GM10266 (cell line): ENCODE data around the gene VCX.

Experiments
- DNase-seq: peaks from one replicate; pipeline ENCODE4 v3.0.0; 2012; ENCODE audit errors: extremely low spot score
- CTCF ChIP-seq: IDR thresholded peaks from 2 replicates; pipeline ENCODE4 v1.5.1; 2012; ENCODE audit warnings: mild to moderate bottlenecking, low read depth; ENCODE audit not compliant: control insufficient read depth, insufficient read depth; ENCODE audit errors: missing control alignments

Gene VCX

GRCh38 chrX:7876957-7877356, 34.0 kb downstream of the VCX start:
- DNase-seq: no peak
- no peak for TF ChIP-seq CTCF

- TF ChIP-seq CTCF: no peak
These were observed 46.2 kb downstream of the VCX start for GRCh38 chrX:7889135-7889534.

GRCh38 chrX:7889680-7890079, 46.7 kb downstream of the VCX start:
- no peak for DNase-seq
- TF ChIP-seq CTCF: no peak

More at GRCh38 chrX:7889135-7889534, 46.2 kb downstream of the VCX start:
- DNase-seq: no peak

- no peak for TF ChIP-seq CTCF
- no peak for DNase-seq
These were observed 49.0 kb downstream of the VCX start for GRCh38 chrX:7891928-7892327.
